Measurements from ENCODE around the gene SLC19A1.

The SLC19A1 gene

GRCh38 chr21:45523411-45524101 is 18.7 kb downstream of the SLC19A1 start:
- Histone ChIP-seq H3K27ac (no peak overlapping the region), H3K9me3 (ENCODE audit: control insufficient read depth, low read length) (no peaks in the 10 kb centered on the region), H3K4me2 (ENCODE audit: low read length) (no peak overlapping the region), H3K9ac (no peak overlapping the region), H3K36me3 (ENCODE audit: control insufficient read depth, insufficient read depth, low read length) (no peaks in the 10 kb centered on the region), H3K79me2 (no peaks in the 10 kb centered on the region), H3K4me1 (peaks cover 7% of the 10 kb centered on the region), H3K27me3 (ENCODE audit: control insufficient read depth, insufficient read depth, low read length) (no peaks in the 10 kb centered on the region), H2AFZ (no peak overlapping the region), H3K4me3 (ENCODE audit: low read depth, low read length) (no peak overlapping the region)
- TF ChIP-seq CTCF (IDR thresholded peaks at IDR 0.05), result no peak

GRCh38 chr21:45522986-45523385 is 19.3 kb downstream of the SLC19A1 start:
- Histone ChIP-seq H2AFZ (no peak overlapping the region), H3K9me3 (ENCODE audit: control insufficient read depth, low read length) (no peaks in the 10 kb centered on the region), H3K27me3 (ENCODE audit: control insufficient read depth, insufficient read depth, low read length) (no peaks in the 10 kb centered on the region), H3K4me1 (peaks cover 7% of the 10 kb centered on the region), H3K79me2 (no peaks in the 10 kb centered on the region), H3K36me3 (ENCODE audit: control insufficient read depth, insufficient read depth, low read length) (no peaks in the 10 kb centered on the region), H3K27ac (no peak overlapping the region), H3K4me3 (ENCODE audit: low read depth, low read length) (no peak overlapping the region), H3K4me2 (ENCODE audit: low read length) (no peak overlapping the region), H3K9ac (no peak overlapping the region)
- TF ChIP-seq CTCF (IDR thresholded peaks at IDR 0.05), result no peak

- TF ChIP-seq CTCF (IDR thresholded peaks at IDR 0.05), result no peak
Measured at GRCh38 chr21:45522381-45522780, 19.9 kb downstream of the SLC19A1 start.

GRCh38 chr21:45521241-45521640 is 21.0 kb downstream of the SLC19A1 start:
- Histone ChIP-seq H3K4me1 (peaks cover 7% of the 10 kb centered on the region), H3K4me3 (ENCODE audit: low read depth, low read length) (no peak overlapping the region), H3K9me3 (ENCODE audit: control insufficient read depth, low read length) (no peaks in the 10 kb centered on the region), H3K36me3 (ENCODE audit: control insufficient read depth, insufficient read depth, low read length) (no peaks in the 10 kb centered on the region), H3K4me2 (ENCODE audit: low read length) (no peak overlapping the region), H3K9ac (no peak overlapping the region), H3K27ac (no peak overlapping the region), H3K79me2 (no peaks in the 10 kb centered on the region), H3K27me3 (ENCODE audit: control insufficient read depth, insufficient read depth, low read length) (no peaks in the 10 kb centered on the region), H2AFZ (no peak overlapping the region)
- TF ChIP-seq CTCF (IDR thresholded peaks at IDR 0.05), result no peak

More at GRCh38 chr21:45522381-45522780, 19.9 kb downstream of the SLC19A1 start:
- H3K4me2 ChIP-seq (ENCODE audit: low read length), result no peak overlapping the region
- H3K9ac ChIP-seq, result no peak overlapping the region
- H3K4me3 ChIP-seq (ENCODE audit: low read depth, low read length), result no peak overlapping the region
- no peak overlapping the region for H2AFZ ChIP-seq
- H3K36me3 ChIP-seq (ENCODE audit: control insufficient read depth, insufficient read depth, low read length), result no peaks in the 10 kb centered on the region
- peaks cover 7% of the 10 kb centered on the region for H3K4me1 ChIP-seq
- no peaks in the 10 kb centered on the region for H3K9me3 ChIP-seq (ENCODE audit: control insufficient read depth, low read length)
- H3K27ac ChIP-seq, result no peak overlapping the region
- H3K79me2 ChIP-seq, result no peaks in the 10 kb centered on the region
- no peaks in the 10 kb centered on the region for H3K27me3 ChIP-seq (ENCODE audit: control insufficient read depth, insufficient read depth, low read length)

GRCh38 chr21:45519182-45519581 is 23.1 kb downstream of the SLC19A1 start:
- Histone ChIP-seq H3K9me3 (ENCODE audit: control insufficient read depth, low read length) (no peaks in the 10 kb centered on the region), H2AFZ (no peak overlapping the region), H3K27me3 (ENCODE audit: control insufficient read depth, insufficient read depth, low read length) (no peaks in the 10 kb centered on the region), H3K79me2 (no peaks in the 10 kb centered on the region), H3K9ac (no peak overlapping the region), H3K36me3 (ENCODE audit: control insufficient read depth, insufficient read depth, low read length) (no peaks in the 10 kb centered on the region), H3K27ac (no peak overlapping the region), H3K4me1 (no peaks in the 10 kb centered on the region), H3K4me3 (ENCODE audit: low read depth, low read length) (no peak overlapping the region), H3K4me2 (ENCODE audit: low read length) (no peak overlapping the region)
- no peak for TF ChIP-seq CTCF (IDR thresholded peaks at IDR 0.05)
